Neural crest cell (in vitro differentiated cells): Measurements from ENCODE around the gene GAST. TPM values are rescaled to one million over a fixed set of nuclear protein-coding genes. Genes with fewer than 3 reads are reported as not detected.

Experiments
- DNase-seq: peaks from one replicate; pipeline ENCODE4 v3.0.0; 2021; ENCODE audit warnings: low read depth, mixed read lengths, low spot score
- H3K27ac Mint-ChIP-seq: one replicate; pipeline ENCODE4 v1.8.0; 2021; ENCODE audit warnings: mild to moderate bottlenecking, mixed read lengths; ENCODE audit not compliant: unreplicated experiment
- H3K27me3 Mint-ChIP-seq: 2 replicates; pipeline ENCODE4 v1.8.0; 2021; ENCODE audit warnings: low read depth, mild to moderate bottlenecking, mixed read lengths
- H3K36me3 Mint-ChIP-seq: 2 replicates; pipeline ENCODE4 v1.8.0; 2021; ENCODE audit warnings: low read depth, mild to moderate bottlenecking, mixed read lengths
- H3K4me1 Mint-ChIP-seq: 2 replicates; pipeline ENCODE4 v1.8.0; 2021; ENCODE audit warnings: mixed read lengths
- H3K4me3 Mint-ChIP-seq: one replicate; pipeline ENCODE4 v1.8.0; 2021; ENCODE audit warnings: mild to moderate bottlenecking, mixed read lengths
- H3K9me3 Mint-ChIP-seq: 2 replicates; pipeline ENCODE4 v1.8.0; 2021; ENCODE audit warnings: mixed read lengths
- CTCF ChIP-seq: fragments of 200-600 bp; sonication (generic); conservative IDR thresholded peaks from 2 replicates; pipeline ENCODE4 v1.5.0; 2021; ENCODE audit warnings: antibody characterized with exemption, mild to moderate bottlenecking
- total RNA-seq: library from RNA; stranded (reverse); gene quantifications from 2 replicates; pipeline ENCODE4 v1.2.1, GENCODE V29; 2021

The GAST gene
- total RNA-seq, 1 donor from 2014 or later: not detected

- TF ChIP-seq CTCF: no peak
- no peak overlapping the region for H3K4me3 Mint-ChIP-seq
- DNase-seq: no peak
- peaks cover 6% of the 10 kb centered on the region for H3K4me1 Mint-ChIP-seq
- peaks cover 5% of the 10 kb centered on the region for H3K9me3 Mint-ChIP-seq
- H3K27ac Mint-ChIP-seq: no peak overlapping the region
- H3K27me3 Mint-ChIP-seq: peaks cover 33% of the 10 kb centered on the region
- H3K36me3 Mint-ChIP-seq: no peaks in the 10 kb centered on the region
Measured at GRCh38 chr17:41676058-41676419, 36.1 kb upstream of the GAST start.

GRCh38 chr17:41678411-41678906 is 33.7 kb upstream of the GAST start:
- Mint-ChIP-seq H3K27ac (no peak overlapping the region), H3K27me3 (peaks cover 32% of the 10 kb centered on the region), H3K36me3 (no peaks in the 10 kb centered on the region), H3K9me3 (peaks cover 5% of the 10 kb centered on the region), H3K4me1 (peaks cover 10% of the 10 kb centered on the region), H3K4me3 (no peak overlapping the region)
- no peak for DNase-seq
- TF ChIP-seq CTCF: no peak

GRCh38 chr17:41678907-41679739 is 33.0 kb upstream of the GAST start:
- DNase-seq: no peak
- peaks cover 35% of the 10 kb centered on the region for H3K27me3 Mint-ChIP-seq
- no peaks in the 10 kb centered on the region for H3K36me3 Mint-ChIP-seq
- no peak overlapping the region for H3K4me3 Mint-ChIP-seq
- H3K27ac Mint-ChIP-seq: no peak overlapping the region
- peaks cover 16% of the 10 kb centered on the region for H3K4me1 Mint-ChIP-seq
- peaks cover 5% of the 10 kb centered on the region for H3K9me3 Mint-ChIP-seq
- TF ChIP-seq CTCF: no peak

- Mint-ChIP-seq H3K4me1 (peaks cover 18% of the 10 kb centered on the region), H3K27me3 (peaks cover 35% of the 10 kb centered on the region), H3K4me3 (no peak overlapping the region), H3K9me3 (peaks cover 5% of the 10 kb centered on the region), H3K27ac (no peak overlapping the region), H3K36me3 (no peaks in the 10 kb centered on the region)
- no peak for TF ChIP-seq CTCF
- DNase-seq: no peak
Measured at GRCh38 chr17:41679740-41680425, 32.2 kb upstream of the GAST start.

GRCh38 chr17:41680426-41681040 is 31.6 kb upstream of the GAST start:
- H3K27ac Mint-ChIP-seq: no peak overlapping the region
- no peak for TF ChIP-seq CTCF
- no peaks in the 10 kb centered on the region for H3K36me3 Mint-ChIP-seq
- H3K9me3 Mint-ChIP-seq: peaks cover 5% of the 10 kb centered on the region
- peaks cover 35% of the 10 kb centered on the region for H3K27me3 Mint-ChIP-seq
- DNase-seq: no peak
- H3K4me3 Mint-ChIP-seq: no peak overlapping the region
- H3K4me1 Mint-ChIP-seq: peaks cover 18% of the 10 kb centered on the region
